Hepatocyte (in vitro differentiated cells): ENCODE results near the gene MTMR10.

ENCODE experiments used
- CTCF ChIP-seq: fragments of 200-600 bp; sonication (generic); IDR thresholded peaks from 2 replicates; pipeline ENCODE4 v1.5.1; 2016; ENCODE audit warnings: antibody characterized with exemption, mild to moderate bottlenecking; ENCODE audit not compliant: poor library complexity
- EZH2 ChIP-seq: fragments of 200-600 bp; sonication (generic); IDR thresholded peaks from 2 replicates; pipeline ENCODE4 v1.6.1; 2016; ENCODE audit warnings: antibody characterized with exemption, mild to moderate bottlenecking, borderline replicate concordance

GRCh38 chr15:30990446-30991254 lies 778 bp downstream of the MTMR10 start:
- TF ChIP-seq CTCF: no peak
- TF ChIP-seq EZH2: no peak
